AG04449 (cell line): ENCODE measurements around the gene ZSWIM1.

Source experiments
- CTCF ChIA-PET: fragments of 350-600 bp; formaldehyde crosslinking; extraction: SDS; loops from one replicate; lab custom pipeline; 2021; ENCODE audit warnings: antibody characterized with exemption; lab: Yijun Ruan, JAX
- POLR2A ChIA-PET: fragments of 400-600, 350-600 bp; formaldehyde crosslinking; extraction: SDS; loops from one replicate; lab custom pipeline; 2020; ENCODE audit warnings: antibody characterized with exemption, inconsistent platforms; lab: Yijun Ruan, JAX
- DNase-seq: peaks from one replicate; pipeline ENCODE4 v3.0.0-alpha.2; 2010; ENCODE audit warnings: low read depth, low spot score
- H3K4me3 ChIP-seq: 2 replicates; pipeline ENCODE4 v1.5.1; 2011; ENCODE audit warnings: low read depth, mild to moderate bottlenecking, control low read depth, low read length
- TF ChIP-seq, protein P1 (sequence below): IDR thresholded peaks from one replicate; pipeline ENCODE4 v1.5.1; 2011; ENCODE audit warnings: mild to moderate bottlenecking, moderate library complexity, low read length, control low read depth, inconsistent platforms; ENCODE audit not compliant: insufficient read depth; ENCODE audit errors: missing control alignments

The ZSWIM1 gene

DNA sequence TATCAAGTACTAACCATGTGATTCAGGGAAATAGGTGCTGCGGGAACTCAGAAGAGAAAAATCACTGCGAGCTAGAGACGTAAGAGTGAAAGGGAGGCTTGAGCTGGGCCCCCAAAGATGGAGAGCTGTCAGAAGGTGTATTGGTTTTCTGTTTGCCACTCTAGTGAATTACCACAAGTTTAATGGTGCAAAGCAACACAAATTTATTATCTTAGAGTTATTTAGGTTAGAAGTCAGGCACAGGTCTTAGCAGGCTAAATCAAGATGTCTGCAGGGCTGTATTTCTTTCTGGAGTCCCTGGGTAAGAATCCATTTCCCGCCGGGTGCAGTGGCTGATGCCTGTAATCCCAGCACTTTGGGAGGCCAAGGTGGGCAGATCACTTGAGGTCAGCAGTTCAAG, 21.1 kb upstream of the ZSWIM1 start:
- DNase-seq, result no peak
- TF ChIP-seq, protein P1, sequence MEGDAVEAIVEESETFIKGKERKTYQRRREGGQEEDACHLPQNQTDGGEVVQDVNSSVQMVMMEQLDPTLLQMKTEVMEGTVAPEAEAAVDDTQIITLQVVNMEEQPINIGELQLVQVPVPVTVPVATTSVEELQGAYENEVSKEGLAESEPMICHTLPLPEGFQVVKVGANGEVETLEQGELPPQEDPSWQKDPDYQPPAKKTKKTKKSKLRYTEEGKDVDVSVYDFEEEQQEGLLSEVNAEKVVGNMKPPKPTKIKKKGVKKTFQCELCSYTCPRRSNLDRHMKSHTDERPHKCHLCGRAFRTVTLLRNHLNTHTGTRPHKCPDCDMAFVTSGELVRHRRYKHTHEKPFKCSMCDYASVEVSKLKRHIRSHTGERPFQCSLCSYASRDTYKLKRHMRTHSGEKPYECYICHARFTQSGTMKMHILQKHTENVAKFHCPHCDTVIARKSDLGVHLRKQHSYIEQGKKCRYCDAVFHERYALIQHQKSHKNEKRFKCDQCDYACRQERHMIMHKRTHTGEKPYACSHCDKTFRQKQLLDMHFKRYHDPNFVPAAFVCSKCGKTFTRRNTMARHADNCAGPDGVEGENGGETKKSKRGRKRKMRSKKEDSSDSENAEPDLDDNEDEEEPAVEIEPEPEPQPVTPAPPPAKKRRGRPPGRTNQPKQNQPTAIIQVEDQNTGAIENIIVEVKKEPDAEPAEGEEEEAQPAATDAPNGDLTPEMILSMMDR, result no peak
- ChIA-PET CTCF (interaction anchor here (0.9 kb wide), 1 partner anchor 110 kb away, joined by 4 read pairs; no protein-coding TSS in a partner anchor), POLR2A (no interaction called here)
- no peak overlapping the region for H3K4me3 ChIP-seq

DNA sequence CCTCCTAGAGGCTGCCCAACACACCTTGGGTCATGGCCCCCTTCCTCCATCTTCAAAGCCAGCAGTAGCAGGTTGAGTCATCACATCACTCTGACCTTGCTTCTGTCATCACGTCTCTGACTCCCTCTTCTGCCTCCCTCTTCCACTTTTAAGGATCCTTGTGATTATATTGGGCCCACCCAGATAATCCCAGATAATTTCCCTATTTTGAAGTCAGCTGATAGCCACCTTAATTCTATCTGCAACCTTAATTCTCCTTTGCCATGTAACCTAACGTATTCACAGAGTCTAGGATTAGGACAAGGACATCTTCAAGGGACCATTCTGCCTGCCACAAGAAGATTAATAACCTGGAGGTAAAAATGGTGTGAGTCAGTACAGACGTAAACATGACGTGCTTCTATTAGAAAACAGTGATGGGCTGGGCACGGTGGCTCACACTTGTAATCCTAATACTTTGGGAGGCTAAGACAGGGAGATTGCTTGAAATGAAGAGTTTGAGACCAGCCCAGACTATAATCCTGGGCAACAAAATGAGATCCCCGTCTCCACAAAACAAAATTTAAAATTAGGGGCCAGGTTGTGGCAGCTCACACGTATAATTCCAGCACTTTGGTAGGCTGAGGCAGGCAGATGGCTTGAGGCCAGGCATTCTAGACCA, 20.3 kb upstream of the ZSWIM1 start:
- TF ChIP-seq, protein P1, result no peak
- POLR2A ChIA-PET, result no interaction called here

DNA sequence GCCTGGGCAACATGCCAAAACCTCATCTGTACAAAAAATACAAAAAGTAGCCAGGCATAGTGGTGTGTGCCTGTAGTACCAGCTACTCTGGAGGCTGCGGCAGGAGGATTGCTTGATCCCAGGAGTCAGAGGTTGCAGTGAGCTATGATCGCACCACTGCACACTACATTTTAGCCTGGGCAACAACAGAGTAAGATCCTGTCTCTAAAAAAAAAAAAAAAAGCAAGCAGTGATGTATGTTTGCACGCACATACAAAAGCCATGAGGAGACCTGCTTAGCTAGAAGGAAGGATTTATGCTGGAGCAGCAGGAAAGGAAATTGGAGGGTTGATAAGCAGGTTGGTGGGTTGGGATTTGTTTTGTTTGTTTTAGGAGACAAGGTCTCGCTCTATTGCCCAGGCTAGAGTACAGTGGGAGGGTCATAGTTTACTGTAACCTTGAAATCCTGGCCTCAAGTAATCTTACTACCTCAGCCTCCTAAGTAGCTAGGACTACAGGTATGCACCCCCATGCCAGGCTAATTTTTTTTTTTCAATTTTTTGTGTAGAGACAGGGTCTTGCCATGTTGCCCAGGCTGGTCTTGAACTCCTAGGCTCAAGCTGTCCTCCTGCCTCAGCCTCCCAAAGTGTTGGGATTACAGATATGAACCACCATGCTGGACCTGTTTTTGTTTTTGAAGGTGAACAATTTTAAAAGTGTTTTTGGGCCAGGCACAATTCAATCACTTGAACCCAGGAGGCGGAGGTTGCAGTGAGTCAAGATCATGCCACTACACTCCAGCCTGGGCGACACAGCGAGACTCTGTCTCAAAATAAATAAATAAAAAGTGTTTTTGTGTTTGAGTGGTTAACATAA, 19.6 kb upstream of the ZSWIM1 start:
- ChIA-PET CTCF (no interaction called here), POLR2A (no interaction called here)
- TF ChIP-seq, protein P1, result no peak
- no peak for DNase-seq
- no peak overlapping the region for H3K4me3 ChIP-seq

More for the DNA sequence above, 20.3 kb upstream of the ZSWIM1 start:
- CTCF ChIA-PET, result interaction anchor here (0.9 kb wide), 1 partner anchor 109 kb away, joined by 4 read pairs; no protein-coding TSS in a partner anchor
- no peak for DNase-seq
- no peak overlapping the region for H3K4me3 ChIP-seq

DNA sequence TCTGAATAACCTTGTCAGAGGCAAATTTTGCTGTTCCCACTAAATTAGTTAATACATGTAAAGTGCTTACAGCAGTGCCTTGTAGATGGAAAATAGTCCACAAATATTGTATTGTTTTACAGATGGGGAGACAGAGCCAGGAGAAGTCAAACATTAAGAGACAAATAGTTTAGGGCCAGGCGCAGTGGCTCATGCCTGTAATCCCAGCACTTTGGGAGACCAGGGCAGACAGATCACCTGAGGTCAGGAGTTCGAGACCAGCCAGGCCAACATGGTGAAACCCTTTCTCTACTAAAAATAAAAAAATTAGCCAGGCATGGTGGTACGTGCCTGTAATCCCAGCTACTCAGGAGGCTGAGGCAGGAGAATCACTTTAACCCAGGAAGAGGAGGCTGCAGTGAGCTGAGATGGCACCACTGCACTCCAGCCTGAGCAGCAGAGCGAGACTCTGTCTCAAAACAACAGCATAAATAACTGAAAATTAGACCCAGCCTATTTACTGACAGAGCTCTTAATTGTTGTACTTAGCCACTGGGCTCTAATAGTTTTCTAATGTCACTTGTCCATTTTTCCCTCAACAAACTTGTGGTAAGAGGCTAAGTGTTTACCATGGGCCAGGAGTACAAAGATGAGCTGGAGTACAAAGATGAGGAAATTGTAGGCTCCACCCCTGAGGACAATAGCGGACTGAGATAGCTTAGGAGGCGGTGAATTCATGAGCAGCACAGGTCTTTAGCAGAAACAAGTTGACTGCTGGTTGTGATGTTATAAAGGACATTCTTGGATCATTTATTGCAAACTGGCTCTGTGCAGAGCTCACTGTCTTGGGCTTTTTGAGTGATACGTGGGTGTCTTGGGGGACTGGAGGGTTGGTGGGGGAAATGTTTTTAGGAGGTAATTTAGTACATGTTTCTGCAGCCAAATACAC, 17.2 kb upstream of the ZSWIM1 start:
- POLR2A ChIA-PET, result interaction anchor here (0.8 kb wide), 1 partner anchor 11 kb away, joined by 4 read pairs; no protein-coding TSS in a partner anchor
- TF ChIP-seq, protein P1, result no peak
- CTCF ChIA-PET, result no interaction called here
- no peak for DNase-seq
- H3K4me3 ChIP-seq, result no peak overlapping the region

DNA sequence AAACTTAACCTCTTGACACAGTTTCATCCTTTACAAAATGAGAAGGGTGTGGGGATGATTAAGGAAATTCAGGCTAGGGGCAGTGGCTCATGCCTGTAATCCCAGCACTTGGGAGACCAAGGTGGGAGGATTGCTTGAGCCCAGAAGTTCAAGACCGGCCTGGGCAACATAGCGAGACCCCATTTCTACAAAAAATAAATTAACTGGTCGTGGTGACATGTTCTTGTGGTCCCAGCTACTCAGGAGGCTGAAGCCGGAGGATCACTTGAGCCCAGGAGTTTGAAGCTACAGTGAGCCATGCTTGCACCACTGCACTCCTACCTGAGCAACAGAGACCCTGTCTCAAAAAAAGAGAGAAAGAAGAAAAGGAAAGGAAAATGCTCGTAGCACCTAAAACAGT, 14.6 kb upstream of the ZSWIM1 start:
- no peak overlapping the region for H3K4me3 ChIP-seq
- TF ChIP-seq, protein P1, result no peak
- POLR2A ChIA-PET, result no interaction called here
- CTCF ChIA-PET, result interaction anchor here (1.0 to 1.7 kb wide), 3 partner anchors 8 to 67 kb away, joined by 3 to 5 read pairs (median 3); no protein-coding TSS in a partner anchor
- DNase-seq, result no peak
